ENCODE measurements around the gene MOB2.

DNA sequence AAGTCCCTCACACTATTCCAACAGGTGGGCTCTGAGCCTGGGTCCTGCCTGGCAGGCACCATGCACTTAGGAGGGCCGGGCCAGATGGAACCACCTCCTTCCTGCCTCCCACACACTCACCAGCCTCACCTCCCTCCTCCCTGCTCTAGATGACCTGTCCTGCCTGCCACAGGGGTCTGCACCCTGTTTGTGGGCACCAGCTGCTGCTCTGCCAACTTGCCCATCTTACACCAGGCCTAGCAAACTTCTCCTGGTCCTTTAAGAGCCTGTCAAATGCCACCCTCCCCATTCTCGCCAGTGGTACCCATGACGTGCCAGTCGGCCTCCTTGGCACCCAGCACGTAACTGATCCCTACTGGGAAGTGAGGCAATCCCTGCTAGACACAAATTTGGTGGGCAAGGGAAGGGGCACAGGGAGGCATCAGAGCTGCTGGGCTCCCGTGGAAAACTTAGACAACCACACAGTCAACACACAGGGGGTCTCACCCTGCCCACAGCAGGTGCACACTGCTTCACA, 3.1 kb downstream of the MOB2 start:
- no peak for TF ChIP-seq CTCF (IDR thresholded peaks at IDR 0.05)
- TF ChIP-seq POLR2A (IDR thresholded peaks at IDR 0.05) = no peak
